Measurements from ENCODE around the gene C22orf15.

C22orf15 gene

DNA sequence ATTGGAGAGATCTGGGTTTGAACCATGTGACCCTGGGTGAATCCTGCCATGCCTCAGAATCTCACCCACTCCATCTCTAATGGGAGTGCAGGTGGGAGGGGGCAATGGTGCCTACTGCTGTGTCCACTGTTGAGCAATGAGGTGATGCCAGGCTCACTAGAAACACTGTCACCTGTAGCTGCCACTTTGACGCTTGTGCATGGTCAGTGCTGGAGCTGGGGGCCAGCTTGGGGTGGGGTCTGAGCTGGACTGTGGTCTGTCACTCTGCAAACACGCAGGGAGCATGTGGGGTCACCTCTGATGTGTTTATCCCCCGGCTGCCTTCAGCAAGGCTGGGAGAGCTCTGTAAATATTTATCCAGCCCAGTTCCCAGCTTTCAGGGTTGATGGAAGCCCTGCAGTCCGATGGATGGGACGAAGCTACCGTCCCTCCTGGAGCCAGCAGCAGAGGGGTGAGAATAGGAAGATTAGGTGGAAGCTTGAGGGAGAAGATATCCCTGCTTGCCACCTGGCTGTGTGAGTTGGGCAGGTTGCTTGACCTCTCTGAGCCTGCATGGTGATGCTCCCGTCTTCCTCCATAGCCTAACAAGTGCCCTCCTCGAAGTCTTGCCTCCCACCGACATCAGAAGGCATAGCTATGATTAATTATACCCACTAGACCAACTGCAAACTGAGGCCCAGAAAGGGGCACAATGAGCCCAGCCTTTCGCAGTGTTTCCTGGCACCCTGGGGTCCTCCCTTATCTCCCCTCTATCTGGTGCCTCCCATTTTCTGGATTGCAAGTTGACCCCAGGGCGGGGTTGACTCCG lies 11.5 kb downstream of the C22orf15 start:
- DNase-seq, result no peak

DNA sequence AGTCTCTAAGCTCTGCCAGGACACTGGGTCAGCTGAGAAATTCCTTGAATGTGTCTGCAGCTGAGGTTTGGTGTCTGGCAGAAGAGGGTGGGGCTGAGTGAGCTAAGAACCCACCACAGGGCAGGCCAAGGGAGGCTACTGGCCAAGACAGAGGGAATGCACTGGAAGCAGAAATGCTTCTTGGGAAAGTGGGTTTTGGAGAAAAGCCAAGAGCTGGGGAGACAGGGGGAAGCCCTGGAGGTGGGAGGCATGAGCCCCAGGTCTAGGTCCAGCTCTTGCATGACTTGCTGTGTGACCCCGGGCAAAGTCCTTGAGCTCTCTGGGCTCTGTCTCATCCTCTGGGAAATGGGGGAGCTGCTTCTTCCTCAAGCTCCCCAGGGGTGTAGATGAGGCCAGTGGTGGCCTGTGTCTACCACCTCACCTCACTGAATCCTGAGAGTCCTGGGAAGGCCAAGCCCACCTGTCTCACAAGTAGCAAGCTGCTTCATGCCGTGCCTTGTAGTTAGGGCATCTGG lies 12.2 kb downstream of the C22orf15 start:
- no peak for DNase-seq

DNA sequence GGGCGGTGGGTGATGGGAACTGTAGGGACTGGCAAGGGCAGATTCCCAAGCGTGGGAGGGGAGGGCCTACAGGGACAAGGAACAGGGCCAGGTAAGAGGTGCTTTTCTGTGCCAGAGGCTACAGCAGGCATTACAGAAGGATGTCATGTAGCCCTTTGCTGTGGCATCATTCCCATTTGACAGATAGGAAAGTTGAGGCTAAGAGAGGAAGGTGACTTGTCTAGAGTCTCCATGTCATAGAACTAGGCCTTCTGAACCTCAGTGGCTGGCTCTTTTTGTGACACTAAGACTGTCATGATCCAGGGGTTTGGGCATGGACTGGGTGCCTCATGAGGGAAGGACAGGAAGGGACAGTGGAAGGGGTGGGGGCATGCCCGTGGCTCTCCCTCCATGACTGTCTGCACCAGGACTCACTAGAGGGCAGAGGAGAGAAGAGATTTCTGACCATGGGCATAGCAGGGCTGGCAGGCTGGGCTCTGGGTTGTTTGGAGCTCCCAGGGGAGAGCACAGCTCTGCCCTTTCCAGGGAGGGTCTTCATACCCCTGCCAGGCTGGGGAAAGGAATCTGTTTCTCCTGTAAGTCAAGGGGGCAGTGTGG lies 13.1 kb downstream of the C22orf15 start:
- DNase-seq, result no peak

DNA sequence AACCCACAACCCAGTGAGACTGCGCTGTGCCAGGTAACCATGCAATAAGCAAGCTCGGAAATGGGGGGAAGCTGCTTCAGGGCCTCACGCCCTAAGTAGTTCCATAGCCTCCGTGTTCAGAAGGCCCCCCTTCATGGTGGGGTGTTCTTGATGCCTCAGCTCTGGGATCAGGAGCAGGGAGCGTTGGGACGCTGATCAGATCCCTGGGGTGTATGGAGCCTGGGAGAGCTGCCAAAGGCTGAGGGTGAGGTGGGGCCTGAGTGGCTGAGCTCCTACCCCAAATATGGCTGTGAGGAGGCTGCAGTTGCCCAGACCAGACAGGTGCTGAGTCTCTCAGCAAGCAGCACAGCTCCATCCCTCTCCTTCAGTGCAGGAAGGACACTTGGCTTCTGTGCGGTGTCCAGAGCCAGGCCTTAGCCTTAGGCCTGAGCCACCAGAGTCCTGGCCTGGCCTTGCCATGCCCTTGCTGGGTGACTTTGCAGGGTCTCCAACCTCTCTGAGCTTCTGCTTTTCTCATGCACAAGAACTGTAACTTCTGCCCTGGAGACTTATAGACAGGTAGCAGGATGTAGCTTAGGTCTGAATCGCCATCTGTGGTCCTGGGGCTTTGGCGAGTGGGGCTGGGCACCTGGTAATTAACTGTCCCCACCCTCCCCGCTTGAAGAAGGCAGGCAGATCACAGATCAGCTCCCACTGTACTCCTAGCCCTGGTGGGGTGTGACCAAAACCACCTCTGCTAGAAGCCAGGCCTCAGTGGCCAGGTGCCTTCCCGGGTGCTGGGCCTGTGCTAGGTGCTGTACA lies 15.2 kb downstream of the C22orf15 start:
- DNase-seq, result no peak

DNA sequence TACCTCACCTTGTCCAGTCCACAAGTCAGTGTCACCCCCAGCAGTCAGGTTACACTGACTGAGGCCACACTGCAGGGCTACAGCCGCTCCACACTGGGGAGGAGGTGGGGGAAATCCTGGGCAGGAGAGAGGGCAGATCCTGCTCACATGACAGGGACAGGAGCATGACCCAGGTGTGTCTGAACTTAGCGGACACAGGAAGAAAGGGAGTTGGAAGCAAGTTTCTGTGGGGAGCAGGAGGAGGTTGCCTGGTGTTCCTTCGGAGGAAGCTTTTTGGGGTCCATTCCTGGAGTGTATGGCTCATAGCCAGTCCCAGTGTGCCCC lies 15.7 kb downstream of the C22orf15 start:
- DNase-seq, result no peak

DNA sequence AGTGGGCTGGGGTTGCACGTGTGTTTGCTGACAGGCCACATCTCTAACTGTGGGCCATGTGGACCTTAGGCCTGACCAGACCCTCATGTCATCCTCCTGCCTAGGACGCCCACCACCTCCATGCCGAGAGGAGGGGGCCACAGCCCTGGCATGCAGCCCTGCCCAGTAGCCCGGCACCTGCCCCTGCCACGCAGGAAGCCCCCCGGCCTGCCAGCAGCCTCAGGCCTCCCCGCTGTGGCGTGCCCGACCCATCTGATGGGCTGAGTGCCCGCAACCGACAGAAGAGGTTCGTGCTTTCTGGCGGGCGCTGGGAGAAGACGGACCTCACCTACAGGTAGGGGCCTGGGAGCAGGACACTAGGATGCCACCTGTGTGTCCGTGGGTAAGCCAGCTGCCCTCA lies 16.3 kb downstream of the C22orf15 start:
- DNase-seq, result no peak

DNA sequence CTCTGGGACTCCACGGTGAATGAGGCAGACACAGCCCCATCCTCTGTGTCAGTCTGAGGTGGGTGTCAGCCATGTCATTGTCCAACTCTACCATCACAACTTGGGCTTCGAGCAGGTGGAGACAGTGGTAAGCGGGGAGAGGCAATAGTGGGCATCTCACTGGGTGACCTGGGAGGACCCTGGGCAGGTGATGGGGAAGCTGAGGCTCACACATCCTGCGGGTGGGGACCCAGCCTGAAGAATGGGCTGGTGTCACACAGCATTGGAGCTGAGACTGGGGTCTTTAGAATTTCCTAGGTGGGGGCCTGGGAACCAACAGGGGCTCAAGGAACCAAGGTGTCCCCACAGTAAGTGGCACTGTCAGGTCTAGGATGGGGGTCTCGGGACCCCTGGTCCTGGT lies 16.9 kb downstream of the C22orf15 start:
- DNase-seq, result no peak

DNA sequence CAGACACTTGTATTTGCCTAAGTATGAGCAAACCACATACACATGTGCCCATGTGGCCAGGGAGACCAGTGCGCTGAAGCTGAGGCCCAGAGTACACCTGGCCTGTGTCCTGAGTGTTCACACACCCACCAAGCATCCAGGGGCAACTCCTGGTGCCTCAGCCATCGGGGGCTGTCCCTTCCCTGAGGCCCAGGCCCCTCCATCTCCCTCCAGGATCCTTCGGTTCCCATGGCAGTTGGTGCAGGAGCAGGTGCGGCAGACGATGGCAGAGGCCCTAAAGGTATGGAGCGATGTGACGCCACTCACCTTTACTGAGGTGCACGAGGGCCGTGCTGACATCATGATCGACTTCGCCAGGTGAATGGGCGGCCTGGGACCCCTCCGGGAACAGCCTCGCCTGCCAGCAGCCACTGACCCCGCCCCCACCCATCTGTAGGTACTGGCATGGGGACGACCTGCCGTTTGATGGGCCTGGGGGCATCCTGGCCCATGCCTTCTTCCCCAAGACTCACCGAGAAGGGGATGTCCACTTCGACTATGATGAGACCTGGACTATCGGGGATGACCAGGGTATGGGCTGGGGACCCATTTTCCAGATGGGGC lies 17.5 kb downstream of the C22orf15 start:
- DNase-seq, result no peak

DNA sequence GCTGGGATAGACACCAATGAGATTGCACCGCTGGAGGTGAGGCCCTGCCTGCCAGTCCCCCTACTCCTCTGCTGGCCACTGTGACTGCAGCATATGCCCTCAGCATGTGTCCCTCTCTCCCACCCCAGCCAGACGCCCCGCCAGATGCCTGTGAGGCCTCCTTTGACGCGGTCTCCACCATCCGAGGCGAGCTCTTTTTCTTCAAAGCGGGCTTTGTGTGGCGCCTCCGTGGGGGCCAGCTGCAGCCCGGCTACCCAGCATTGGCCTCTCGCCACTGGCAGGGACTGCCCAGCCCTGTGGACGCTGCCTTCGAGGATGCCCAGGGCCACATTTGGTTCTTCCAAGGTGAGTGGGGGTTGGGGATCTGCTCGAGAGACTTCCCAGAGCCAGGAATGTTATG lies 18.3 kb downstream of the C22orf15 start:
- DNase-seq, result no peak

DNA sequence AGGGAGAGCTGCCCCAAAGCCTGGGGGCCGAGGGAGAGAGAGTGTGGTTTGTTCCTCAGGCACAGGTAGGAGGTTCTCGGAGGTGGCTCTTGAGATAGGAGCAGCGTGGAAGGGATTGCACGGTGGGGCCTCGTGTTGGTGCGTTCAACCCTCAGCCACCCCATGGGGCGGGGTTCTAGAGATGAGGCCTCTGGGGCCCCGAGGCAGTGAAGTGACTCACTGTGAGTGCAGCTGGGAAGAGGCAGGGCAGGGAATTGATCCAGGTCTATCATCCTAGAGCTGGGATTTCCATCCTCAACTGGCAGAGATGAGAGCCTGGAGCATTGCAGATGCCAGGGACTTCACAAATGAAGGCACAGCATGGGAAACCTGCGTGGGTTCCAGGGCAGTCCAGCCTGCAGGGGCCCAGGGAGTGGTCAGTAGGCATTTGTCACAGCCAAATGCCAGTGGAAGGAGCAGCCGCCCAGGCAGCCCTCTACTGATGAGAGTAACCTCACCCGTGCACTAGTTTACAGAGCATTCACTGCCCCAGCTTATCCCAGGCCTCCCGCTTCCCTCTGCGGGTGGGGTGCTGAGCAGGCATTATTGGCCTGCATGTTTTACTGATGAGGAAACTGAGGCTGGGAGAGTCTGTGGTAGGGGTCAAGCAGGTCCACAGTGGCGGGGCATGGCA lies 18.9 kb downstream of the C22orf15 start:
- no peak for DNase-seq

DNA sequence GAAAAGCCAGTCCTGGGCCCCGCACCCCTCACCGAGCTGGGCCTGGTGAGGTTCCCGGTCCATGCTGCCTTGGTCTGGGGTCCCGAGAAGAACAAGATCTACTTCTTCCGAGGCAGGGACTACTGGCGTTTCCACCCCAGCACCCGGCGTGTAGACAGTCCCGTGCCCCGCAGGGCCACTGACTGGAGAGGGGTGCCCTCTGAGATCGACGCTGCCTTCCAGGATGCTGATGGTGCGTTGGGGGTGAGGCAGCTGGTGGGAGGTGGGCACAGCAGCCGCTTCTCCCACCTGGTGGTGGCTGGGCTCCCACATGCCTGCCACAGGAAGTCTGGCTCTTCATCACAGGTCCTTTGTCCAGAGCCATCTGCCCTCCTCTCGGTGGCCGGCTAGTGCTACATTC lies 19.5 kb downstream of the C22orf15 start:
- DNase-seq, result no peak

DNA sequence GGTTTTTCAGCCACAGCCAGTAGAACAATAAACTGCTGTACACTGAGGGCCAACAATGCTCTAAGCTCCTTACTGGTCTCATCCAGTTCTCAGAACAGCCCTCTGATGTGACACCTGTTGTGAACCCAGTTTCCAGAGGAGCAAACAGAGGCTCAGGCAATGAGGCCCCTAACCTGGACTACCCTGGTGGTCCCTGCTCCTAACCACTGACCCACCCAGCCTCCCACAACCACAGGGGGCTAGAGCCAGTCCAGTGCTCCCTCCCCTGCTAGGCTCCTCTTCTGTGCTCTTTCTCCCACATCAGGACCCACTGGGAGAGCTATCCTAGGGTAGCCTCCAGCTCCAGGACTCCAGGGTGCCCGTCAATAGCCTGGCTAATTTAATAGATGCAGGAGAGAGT lies 19.9 kb downstream of the C22orf15 start:
- no peak for DNase-seq

DNA sequence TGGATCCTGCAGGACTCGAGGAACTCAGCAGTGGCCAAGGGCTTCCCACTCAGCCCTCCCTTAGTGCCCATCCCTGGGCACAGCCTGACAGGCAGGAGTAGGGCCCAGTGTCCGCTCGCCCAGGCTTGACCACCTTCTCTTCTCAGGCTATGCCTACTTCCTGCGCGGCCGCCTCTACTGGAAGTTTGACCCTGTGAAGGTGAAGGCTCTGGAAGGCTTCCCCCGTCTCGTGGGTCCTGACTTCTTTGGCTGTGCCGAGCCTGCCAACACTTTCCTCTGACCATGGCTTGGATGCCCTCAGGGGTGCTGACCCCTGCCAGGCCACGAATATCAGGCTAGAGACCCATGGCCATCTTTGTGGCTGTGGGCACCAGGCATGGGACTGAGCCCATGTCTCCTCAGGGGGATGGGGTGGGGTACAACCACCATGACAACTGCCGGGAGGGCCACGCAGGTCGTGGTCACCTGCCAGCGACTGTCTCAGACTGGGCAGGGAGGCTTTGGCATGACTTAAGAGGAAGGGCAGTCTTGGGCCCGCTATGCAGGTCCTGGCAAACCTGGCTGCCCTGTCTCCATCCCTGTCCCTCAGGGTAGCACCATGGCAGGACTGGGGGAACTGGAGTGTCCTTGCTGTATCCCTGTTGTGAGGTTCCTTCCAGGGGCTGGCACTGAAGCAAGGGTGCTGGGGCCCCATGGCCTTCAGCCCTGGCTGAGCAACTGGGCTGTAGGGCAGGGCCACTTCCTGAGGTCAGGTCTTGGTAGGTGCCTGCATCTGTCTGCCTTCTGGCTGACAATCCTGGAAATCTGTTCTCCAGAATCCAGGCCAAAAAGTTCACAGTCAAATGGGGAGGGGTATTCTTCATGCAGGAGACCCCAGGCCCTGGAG lies 20.7 kb downstream of the C22orf15 start:
- DNase-seq, result no peak

DNA sequence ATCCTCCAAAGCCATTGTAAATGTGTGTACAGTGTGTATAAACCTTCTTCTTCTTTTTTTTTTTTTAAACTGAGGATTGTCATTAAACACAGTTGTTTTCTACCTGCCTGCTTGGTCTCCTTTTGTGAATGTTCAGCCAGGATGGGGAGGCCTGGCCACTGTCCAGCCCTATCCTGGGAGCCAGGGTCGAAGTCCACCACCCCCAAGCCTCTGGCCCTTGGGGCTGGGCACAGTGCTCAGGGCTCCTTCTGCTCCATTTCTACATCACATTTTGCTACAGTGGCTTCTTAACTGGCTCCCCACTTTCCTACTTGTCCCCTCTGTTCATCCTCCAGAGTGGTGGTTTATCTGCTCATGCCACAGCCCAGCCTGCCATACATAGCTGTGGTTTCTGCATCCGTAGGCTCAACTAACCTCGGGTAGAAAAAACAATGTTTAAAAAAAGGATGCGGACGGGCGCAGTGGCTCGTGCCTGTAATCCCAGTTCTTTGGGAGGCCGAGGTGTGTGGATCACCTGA lies 21.5 kb downstream of the C22orf15 start:
- no peak for DNase-seq

DNA sequence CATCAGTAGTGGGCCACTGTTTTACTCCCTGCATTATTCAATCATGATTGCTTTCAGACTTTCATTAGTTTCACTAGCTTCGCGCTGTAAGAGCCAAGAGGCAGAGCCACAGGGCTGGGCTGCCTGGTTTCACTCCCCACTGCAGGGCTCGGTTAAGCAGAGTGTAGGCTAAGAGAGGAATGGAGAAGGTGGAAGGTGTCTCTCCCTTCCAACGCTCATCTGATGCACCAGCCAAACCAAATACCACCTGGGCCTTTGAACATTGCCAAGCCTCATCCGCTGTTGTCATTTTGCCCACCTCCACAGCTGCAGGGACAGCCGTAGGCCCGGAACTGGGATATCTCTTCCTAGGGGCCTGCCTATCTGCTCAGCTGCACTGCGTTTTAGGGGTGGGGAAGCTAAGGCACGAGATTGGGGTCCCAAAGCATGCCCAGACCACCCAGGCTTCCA lies 23.5 kb downstream of the C22orf15 start:
- DNase-seq, result no peak

DNA sequence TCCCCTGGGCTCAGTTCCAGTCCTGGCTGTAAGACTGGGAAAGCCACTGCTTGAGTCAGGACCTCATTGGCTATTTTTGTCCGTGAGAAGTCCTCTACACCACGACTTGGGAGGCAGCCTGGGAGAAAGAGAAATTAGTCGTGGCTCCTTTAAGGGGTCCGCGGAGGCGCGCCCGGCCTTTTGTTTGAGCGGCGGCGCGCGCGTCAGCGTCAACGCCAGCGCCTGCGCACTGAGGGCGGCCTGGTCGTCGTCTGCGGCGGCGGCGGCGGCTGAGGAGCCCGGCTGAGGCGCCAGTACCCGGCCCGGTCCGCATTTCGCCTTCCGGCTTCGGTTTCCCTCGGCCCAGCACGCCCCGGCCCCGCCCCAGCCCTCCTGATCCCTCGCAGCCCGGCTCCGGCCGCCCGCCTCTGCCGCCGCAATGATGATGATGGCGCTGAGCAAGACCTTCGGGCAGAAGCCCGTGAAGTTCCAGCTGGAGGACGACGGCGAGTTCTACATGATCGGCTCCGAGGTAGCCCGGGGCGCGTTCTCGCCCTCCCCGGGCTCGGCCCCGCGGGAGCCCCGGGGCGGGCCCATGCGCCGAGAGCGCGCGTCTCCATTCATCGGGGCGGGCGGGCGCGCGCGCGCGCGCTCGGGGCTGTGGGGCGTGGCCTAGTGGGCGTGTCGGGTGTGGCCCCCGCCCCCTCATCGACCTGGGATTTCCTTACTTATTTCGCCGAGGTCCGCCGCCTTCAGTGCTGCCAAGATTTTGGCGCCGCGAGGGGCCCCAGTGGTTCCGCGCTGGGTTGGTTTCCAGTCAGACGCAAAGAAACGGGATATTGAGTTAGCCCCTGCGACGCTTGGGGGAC lies 24.2 kb downstream of the C22orf15 start, which contains the start of gene SMARCB1:
TSS of gene SMARCB1 (plus strand) at position 215 of the 848 bp plus-strand sequence. CDS start at position 419, 204 bp downstream.
- DNase-seq, result peak; percentile 41

DNA sequence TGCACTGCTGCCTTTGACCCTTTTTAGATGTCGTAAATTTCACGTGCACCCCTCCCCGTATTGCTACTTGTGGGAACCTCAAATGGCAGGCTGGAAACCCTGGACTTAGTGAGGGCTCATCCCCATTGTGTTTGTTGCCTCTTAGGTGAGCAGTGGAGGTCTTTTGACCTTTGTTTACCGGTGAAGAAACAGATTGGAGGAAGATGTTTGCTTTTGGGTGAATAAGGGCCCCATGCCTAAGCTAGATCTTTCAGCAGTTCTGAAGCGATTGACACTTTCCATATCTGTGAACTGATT lies 24.8 kb downstream of the C22orf15 start:
- DNase-seq, result no peak

DNA sequence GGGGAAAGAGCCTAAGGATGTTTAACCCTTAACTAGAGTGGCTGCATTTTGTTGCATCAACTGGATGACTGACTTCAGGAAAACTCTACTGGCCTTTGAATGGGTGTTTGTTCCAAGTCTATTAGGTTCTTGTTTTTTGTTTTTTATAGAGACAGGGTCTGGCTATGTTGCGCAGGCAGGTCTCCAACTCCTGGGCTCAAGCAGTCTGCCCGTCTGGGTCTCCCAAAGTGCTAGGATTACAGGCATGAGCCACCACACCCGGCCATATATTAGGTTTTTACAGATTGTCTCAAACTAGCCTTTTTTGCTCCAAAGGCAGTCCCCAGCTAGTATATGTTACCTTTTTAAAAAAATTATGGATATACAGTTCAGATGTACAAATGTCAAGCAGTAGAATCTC lies 25.1 kb downstream of the C22orf15 start:
- no peak for DNase-seq

DNA sequence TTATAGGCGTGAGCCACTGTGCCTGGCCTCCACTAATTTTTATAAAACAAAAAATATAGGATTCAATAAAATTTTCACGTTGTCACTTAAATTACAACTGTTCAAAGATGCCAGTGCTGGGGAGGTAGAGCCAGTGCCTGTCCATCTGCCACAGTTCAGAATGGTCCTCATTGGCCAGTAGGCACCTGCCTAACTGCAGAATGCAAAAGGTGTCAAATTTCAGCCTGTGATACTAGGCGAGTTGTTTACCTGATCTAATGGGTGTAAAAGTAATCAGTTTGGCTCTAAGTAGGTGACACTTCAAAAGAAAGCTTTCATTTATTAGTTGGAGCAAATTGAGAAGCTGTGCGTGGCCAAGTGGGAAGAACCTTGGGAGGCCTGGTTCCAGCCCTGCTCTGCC lies 26.3 kb downstream of the C22orf15 start:
- peak; percentile 23 for DNase-seq

DNA sequence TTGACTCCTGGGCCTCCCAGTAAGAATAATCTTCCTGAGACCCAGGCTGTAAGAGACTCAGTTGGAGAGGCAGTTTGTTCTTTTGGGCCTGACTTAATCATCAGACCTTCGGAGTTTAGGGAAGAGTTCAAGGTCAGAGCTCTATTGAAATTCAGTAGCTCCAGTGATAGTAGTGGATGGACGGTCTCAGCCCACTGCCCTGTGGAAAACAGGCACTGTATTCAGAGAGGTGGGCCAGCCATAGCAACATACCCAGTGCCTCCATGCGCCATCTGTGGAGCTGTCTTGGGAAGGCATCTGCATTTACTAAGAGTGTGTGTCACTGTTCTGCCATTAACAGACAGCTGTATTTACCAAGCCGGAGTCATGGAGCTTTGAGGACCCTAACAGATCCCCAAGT lies 26.8 kb downstream of the C22orf15 start:
- DNase-seq, result no peak

Measured in NCI-H1436 treated with DMSO at 0.1 percent for 48 hours (cell line).